ENCODE results near the gene CLASP2. TPM values are rescaled to one million over a fixed set of nuclear protein-coding genes. Genes with fewer than 3 reads are reported as not detected.

CLASP2 gene
- polyA plus RNA-seq, 1 experiment = 27.4 TPM

DNA sequence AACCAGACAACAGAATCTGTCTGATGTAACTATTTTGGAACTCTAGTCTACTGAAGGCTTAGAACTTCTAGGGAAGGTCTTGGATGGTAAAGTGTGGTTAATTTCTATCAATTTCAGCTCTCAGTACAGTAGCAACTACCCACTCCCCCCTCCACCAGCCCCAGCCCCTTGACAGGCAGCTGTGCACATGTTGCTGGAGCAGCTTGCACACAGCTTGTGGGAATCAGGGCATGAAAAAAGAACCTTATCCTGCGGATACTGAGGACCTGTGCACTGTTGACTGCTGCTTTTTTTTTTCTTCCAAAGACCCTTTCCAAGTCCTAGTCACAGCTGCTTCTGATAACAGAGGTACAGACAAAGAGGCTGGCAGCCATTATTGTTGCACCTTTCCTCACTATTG, 196.3 kb downstream of the CLASP2 start:
- Histone ChIP-seq H3K9me3 (ENCODE audit: control insufficient read depth, insufficient read depth, low read length) (no peaks in the 10 kb centered on the region), H3K27ac (ENCODE audit: low read depth, low read length) (no peak overlapping the region), H3K4me3 (ENCODE audit: low read depth, low read length) (no peak overlapping the region), H3K27me3 (ENCODE audit: control insufficient read depth, insufficient read depth, low read length) (no peaks in the 10 kb centered on the region)
- no peak for TF ChIP-seq CTCF (IDR thresholded peaks at IDR 0.05; ENCODE audit: low read depth, low read length)
- ChIA-PET POLR2A (no interaction called here), CTCF (no interaction called here)
- DNase-seq (ENCODE audit: low read depth, low spot score) = no peak

- ChIA-PET CTCF (no interaction called here), POLR2A (no interaction called here)
- Histone ChIP-seq H3K27me3 (ENCODE audit: control insufficient read depth, insufficient read depth, low read length) (no peaks in the 10 kb centered on the region), H3K9me3 (ENCODE audit: control insufficient read depth, insufficient read depth, low read length) (no peaks in the 10 kb centered on the region), H3K4me3 (ENCODE audit: low read depth, low read length) (no peak overlapping the region), H3K27ac (ENCODE audit: low read depth, low read length) (no peak overlapping the region)
- no peak for TF ChIP-seq CTCF (IDR thresholded peaks at IDR 0.05; ENCODE audit: low read depth, low read length)
- DNase-seq (ENCODE audit: low read depth, low spot score) = no peak
Measured at GRCh38 chr3:33513262-33513863, 204.7 kb downstream of the CLASP2 start.

DNA sequence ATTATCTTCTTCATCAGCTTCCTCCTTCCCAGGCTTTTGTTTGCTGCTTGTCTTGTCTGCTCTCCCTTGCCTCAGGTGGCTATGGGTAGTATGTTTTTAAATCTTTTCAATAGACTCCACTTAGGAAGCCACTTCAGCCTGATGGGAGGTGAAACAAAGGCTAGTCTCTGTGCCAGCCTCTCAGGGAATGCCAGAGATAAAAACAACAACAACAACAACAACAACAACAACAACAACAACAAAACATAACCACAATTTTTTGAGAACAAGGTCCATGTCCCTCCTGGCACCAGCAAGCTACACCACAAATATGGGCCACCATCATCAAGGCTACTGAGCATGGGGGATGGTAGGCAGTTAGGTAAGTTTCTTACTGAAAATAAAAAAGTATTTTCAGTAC, 213.0 kb downstream of the CLASP2 start:
- CTCF ChIA-PET = no interaction called here
- no peak for DNase-seq (ENCODE audit: low read depth, low spot score)
- Histone ChIP-seq H3K27ac (ENCODE audit: low read depth, low read length) (no peak overlapping the region), H3K27me3 (ENCODE audit: control insufficient read depth, insufficient read depth, low read length) (no peaks in the 10 kb centered on the region), H3K4me3 (ENCODE audit: low read depth, low read length) (no peak overlapping the region), H3K9me3 (ENCODE audit: control insufficient read depth, insufficient read depth, low read length) (no peaks in the 10 kb centered on the region)
- no peak for TF ChIP-seq CTCF (IDR thresholded peaks at IDR 0.05; ENCODE audit: low read depth, low read length)
- POLR2A ChIA-PET = interaction anchor here (0.8 kb wide), 1 partner anchor 65 kb away, joined by 3 read pairs; the partner anchor contains the start of gene UBP1

GRCh38 chr3:33496449-33496848, 221.6 kb downstream of the CLASP2 start:
- Histone ChIP-seq H3K27ac (ENCODE audit: low read depth, low read length) (no peak overlapping the region), H3K27me3 (ENCODE audit: control insufficient read depth, insufficient read depth, low read length) (no peaks in the 10 kb centered on the region), H3K9me3 (ENCODE audit: control insufficient read depth, insufficient read depth, low read length) (no peaks in the 10 kb centered on the region), H3K4me3 (ENCODE audit: low read depth, low read length) (no peak overlapping the region)
- no peak for DNase-seq (ENCODE audit: low read depth, low spot score)
- ChIA-PET CTCF (interaction anchor here (0.7 to 1.8 kb wide), 3 partner anchors 291 to 449 kb away, joined by 3 to 7 read pairs (median 5); no protein-coding TSS in a partner anchor), POLR2A (no interaction called here)
- no peak for TF ChIP-seq CTCF (IDR thresholded peaks at IDR 0.05; ENCODE audit: low read depth, low read length)

DNA sequence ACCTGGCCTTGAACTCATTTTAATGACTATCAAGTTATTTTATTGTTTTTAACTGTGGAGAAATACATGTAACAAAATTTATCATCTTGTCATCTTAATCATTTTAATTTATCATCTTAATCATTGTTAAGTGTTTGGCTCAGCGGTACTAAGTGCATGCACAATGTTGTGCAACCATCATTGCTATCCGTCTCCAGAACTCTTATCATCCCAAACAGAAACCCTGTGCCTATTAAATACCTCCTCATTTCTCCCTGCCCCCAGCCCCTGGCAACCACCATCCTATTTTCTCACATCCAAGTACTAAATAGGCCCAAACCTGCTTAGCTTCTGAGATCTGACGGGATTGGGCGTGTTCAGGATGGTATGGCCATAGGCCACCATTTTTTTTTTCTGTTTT, 226.3 kb downstream of the CLASP2 start:
- DNase-seq (ENCODE audit: low read depth, low spot score) = no peak
- ChIA-PET POLR2A (no interaction called here), CTCF (no interaction called here)
- H3K9me3 ChIP-seq (ENCODE audit: control insufficient read depth, insufficient read depth, low read length) = no peaks in the 10 kb centered on the region
- TF ChIP-seq CTCF (IDR thresholded peaks at IDR 0.05; ENCODE audit: low read depth, low read length) = no peak
- no peak overlapping the region for H3K27ac ChIP-seq (ENCODE audit: low read depth, low read length)
- H3K4me3 ChIP-seq (ENCODE audit: low read depth, low read length) = no peak overlapping the region
- H3K27me3 ChIP-seq (ENCODE audit: control insufficient read depth, insufficient read depth, low read length) = no peaks in the 10 kb centered on the region
